WTC11 (cell line): ENCODE data around the gene ERC2. TPM values are rescaled to one million over a fixed set of nuclear protein-coding genes. Genes with fewer than 3 reads are reported as not detected.

Experiments used
- ATAC-seq: fragments of 200-7000 bp; cut with Tn5 transposase; 2 replicates; pipeline ENCODE4 v1.10.0; 2021; ENCODE audit warnings: mild to moderate bottlenecking, moderate library complexity
- CTCF ChIA-PET: fragments of 300-600 bp; sonication (Branson Sonifier 250); formaldehyde crosslinking; loops from one replicate; lab custom pipeline; 2021; ENCODE audit warnings: antibody characterized with exemption; lab: Charles Lee
- POLR2A ChIA-PET: fragments of 350-600 bp; sonication (Branson Sonifier 250); formaldehyde crosslinking; loops from one replicate; lab custom pipeline; 2021; ENCODE audit warnings: antibody characterized with exemption; lab: Charles Lee
- DNase-seq: peaks from one replicate; pipeline ENCODE4 v3.0.0; 2021; ENCODE audit warnings: low spot score
- H3K27ac Mint-ChIP-seq: 2 replicates; pipeline ENCODE4 v1.8.0; 2021; ENCODE audit warnings: mixed read lengths
- H3K27me3 Mint-ChIP-seq: 2 replicates; pipeline ENCODE4 v1.8.0; 2021; ENCODE audit warnings: low read depth, mild to moderate bottlenecking, moderate library complexity, mixed read lengths
- H3K36me3 Mint-ChIP-seq: 2 replicates; pipeline ENCODE4 v1.8.0; 2021; ENCODE audit warnings: mixed read lengths
- H3K4me1 Mint-ChIP-seq: 2 replicates; pipeline ENCODE4 v1.8.0; 2022; ENCODE audit warnings: mixed read lengths
- H3K4me3 Mint-ChIP-seq: 2 replicates; pipeline ENCODE4 v1.8.0; 2021; ENCODE audit warnings: mild to moderate bottlenecking, moderate library complexity, mixed read lengths
- H3K9me3 Mint-ChIP-seq: 2 replicates; pipeline ENCODE4 v1.8.0; 2021; ENCODE audit warnings: mixed read lengths
- AR ChIP-seq: fragments of 250-450 bp; sonication (Bioruptor Pico); IDR thresholded peaks from 2 replicates; pipeline ENCODE4 v1.9.0; 2021; ENCODE audit warnings: mild to moderate bottlenecking
- CTCF ChIP-seq: fragments of 200-600 bp; IDR thresholded peaks from 2 replicates; pipeline ENCODE4 v1.8.0; 2022; ENCODE audit warnings: antibody characterized with exemption
- E2F4 ChIP-seq: sonication (generic); formaldehyde crosslinking; IDR thresholded peaks from 2 replicates; pipeline ENCODE4 v1.8.1; 2022; ENCODE audit warnings: low read depth, mild to moderate bottlenecking, moderate library complexity, missing genetic modification reagents, borderline replicate concordance
- ZBTB43 ChIP-seq: sonication (generic); formaldehyde crosslinking; IDR thresholded peaks from 2 replicates; pipeline ENCODE4 v1.8.1; 2023; ENCODE audit warnings: mild to moderate bottlenecking, missing genetic modification reagents
- ZNF263 ChIP-seq: sonication (generic); formaldehyde crosslinking; IDR thresholded peaks from 2 replicates; pipeline ENCODE4 v1.8.1; 2022; ENCODE audit warnings: low read depth, mild to moderate bottlenecking, moderate library complexity, missing genetic modification reagents
- ZNF281 ChIP-seq: sonication (generic); formaldehyde crosslinking; IDR thresholded peaks from 2 replicates; pipeline ENCODE4 v1.8.0; 2023; ENCODE audit warnings: mild to moderate bottlenecking, missing genetic modification reagents
- ZNF425 ChIP-seq: fragments of 250-450 bp; sonication (Bioruptor Pico); conservative IDR thresholded peaks from 2 replicates; pipeline ENCODE4 v1.9.0; 2021; ENCODE audit warnings: mild to moderate bottlenecking
- ZSCAN18 ChIP-seq: fragments of 250-450 bp; sonication (Bioruptor Pico); IDR thresholded peaks from 2 replicates; pipeline ENCODE4 v2.1.2; 2022; ENCODE audit warnings: mild to moderate bottlenecking, moderate library complexity
- total RNA-seq: library from RNA; stranded (reverse); gene quantifications from 3 replicates; pipeline ENCODE4 v1.2.3, GENCODE V29; 2021

Gene ERC2
- total RNA-seq, 1 experiment from 2014 or later = 23.5 TPM

GRCh38 chr3:56132762-56133161 is 335.5 kb downstream of the ERC2 start (continued):
- TF ChIP-seq ZSCAN18 (CRISPR knock-in tag) (no peak), ZBTB43 (CRISPR knock-in tag) (no peak), E2F4 (no peak), ZNF263 (no peak), AR (CRISPR knock-in tag) (no peak)

GRCh38 chr3:56131974-56132590 is 336.2 kb downstream of the ERC2 start:
- H3K27me3 Mint-ChIP-seq = no peaks in the 10 kb centered on the region
- H3K9me3 Mint-ChIP-seq = peaks cover 2% of the 10 kb centered on the region
- TF ChIP-seq ZNF425 (CRISPR knock-in tag) (no peak), ZNF281 (CRISPR knock-in tag) (no peak), CTCF (no peak)
- TF ChIP-seq, all 79 proteins: peak for 0
- Mint-ChIP-seq H3K4me3 (no peak overlapping the region), H3K4me1 (peaks cover 46% of the 10 kb centered on the region), H3K36me3 (no peaks in the 10 kb centered on the region), H3K27ac (0 out of 2 replicates have a peak overlapping the region, but pooled peaks have one; percentile 10)
- DNase-seq = no peak
- no peak for ATAC-seq
- ChIA-PET CTCF (no interaction called here), POLR2A (interaction anchor here (0.6 kb wide), 1 partner anchor 25 kb away, joined by 3 read pairs; no protein-coding TSS in a partner anchor)
